GM23338 (cell line): Measurements from ENCODE around the gene DACH2.

Source experiments
- CREB1 ChIP-seq: fragments of 250-450 bp; sonication (Bioruptor Pico); IDR thresholded peaks from 2 replicates; pipeline ENCODE4 v1.5.0; 2020; ENCODE audit warnings: low read depth, mild to moderate bottlenecking, moderate library complexity
- EZH2 ChIP-seq: fragments of 200-600 bp; sonication (generic); IDR thresholded peaks from one replicate; pipeline ENCODE4 v1.8.0; 2017; ENCODE audit warnings: antibody characterized with exemption, mild to moderate bottlenecking, low read depth; ENCODE audit not compliant: unreplicated experiment
- EZH2phosphoT487 ChIP-seq: fragments of 200-600 bp; sonication (generic); IDR thresholded peaks from one replicate; pipeline ENCODE4 v1.8.1; 2018; ENCODE audit warnings: antibody characterized with exemption; ENCODE audit not compliant: unreplicated experiment
- JUNB ChIP-seq: IDR thresholded peaks from one replicate; pipeline ENCODE4 v1.6.1; 2016; ENCODE audit warnings: antibody characterized with exemption; ENCODE audit not compliant: unreplicated experiment
- POLR2AphosphoS5 ChIP-seq: IDR thresholded peaks from 2 replicates; pipeline ENCODE4 v1.6.1; 2016; ENCODE audit warnings: antibody characterized with exemption, low read depth
- ZNF331 ChIP-seq: fragments of 250-450 bp; sonication (Bioruptor Pico); IDR thresholded peaks from 2 replicates; pipeline ENCODE4 v1.5.0; 2020; ENCODE audit warnings: low read depth, mild to moderate bottlenecking, moderate library complexity
- TF ChIP-seq, protein P1 (sequence below), 2 experiments: fragments of 200-600 bp in 1 of 2; sonication (generic) in 1 of 2; conservative IDR thresholded peaks; 2 replicates each; pipeline versions ENCODE4 v1.5.1 to v1.6.1; 2016 to 2017; ENCODE audit warnings: antibody characterized with exemption in 2 of 2, low read depth in 2 of 2, mild to moderate bottlenecking in 2 of 2, moderate library complexity in 1 of 2
- TF ChIP-seq, protein P2 (sequence below): IDR thresholded peaks from one replicate; pipeline ENCODE4 v1.6.1; 2018; ENCODE audit warnings: antibody characterized with exemption; ENCODE audit not compliant: unreplicated experiment

DNA sequence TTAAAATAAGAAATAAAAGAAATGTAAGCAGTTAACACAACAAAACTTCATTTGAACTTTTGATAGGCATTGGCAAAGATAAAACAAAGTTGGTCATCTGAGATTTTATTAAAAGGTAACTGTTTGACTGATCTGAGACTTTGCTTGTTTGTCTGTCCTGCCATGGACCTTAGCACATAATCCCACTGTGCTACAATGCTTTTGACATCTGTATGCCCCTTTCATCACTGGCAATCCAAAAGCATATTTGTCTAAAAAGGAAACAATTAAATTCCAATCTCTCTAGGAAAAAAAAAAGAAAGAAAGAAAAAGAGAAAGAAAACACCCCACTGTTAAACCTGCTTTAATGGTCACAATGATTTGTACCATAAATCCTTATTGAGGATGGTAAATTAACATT is 231.0 kb downstream of the DACH2 start:
- TF ChIP-seq EZH2: no peak
- TF ChIP-seq JUNB: no peak
- TF ChIP-seq CREB1 (CRISPR knock-in tag): no peak
- TF ChIP-seq, protein P1, sequence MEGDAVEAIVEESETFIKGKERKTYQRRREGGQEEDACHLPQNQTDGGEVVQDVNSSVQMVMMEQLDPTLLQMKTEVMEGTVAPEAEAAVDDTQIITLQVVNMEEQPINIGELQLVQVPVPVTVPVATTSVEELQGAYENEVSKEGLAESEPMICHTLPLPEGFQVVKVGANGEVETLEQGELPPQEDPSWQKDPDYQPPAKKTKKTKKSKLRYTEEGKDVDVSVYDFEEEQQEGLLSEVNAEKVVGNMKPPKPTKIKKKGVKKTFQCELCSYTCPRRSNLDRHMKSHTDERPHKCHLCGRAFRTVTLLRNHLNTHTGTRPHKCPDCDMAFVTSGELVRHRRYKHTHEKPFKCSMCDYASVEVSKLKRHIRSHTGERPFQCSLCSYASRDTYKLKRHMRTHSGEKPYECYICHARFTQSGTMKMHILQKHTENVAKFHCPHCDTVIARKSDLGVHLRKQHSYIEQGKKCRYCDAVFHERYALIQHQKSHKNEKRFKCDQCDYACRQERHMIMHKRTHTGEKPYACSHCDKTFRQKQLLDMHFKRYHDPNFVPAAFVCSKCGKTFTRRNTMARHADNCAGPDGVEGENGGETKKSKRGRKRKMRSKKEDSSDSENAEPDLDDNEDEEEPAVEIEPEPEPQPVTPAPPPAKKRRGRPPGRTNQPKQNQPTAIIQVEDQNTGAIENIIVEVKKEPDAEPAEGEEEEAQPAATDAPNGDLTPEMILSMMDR (conservative IDR thresholded peaks at IDR 0.05; ENCODE audit: low read depth in 2 of 2): no peak
- TF ChIP-seq POLR2AphosphoS5: no peak
- TF ChIP-seq ZNF331 (CRISPR knock-in tag): no peak
- TF ChIP-seq, protein P2, sequence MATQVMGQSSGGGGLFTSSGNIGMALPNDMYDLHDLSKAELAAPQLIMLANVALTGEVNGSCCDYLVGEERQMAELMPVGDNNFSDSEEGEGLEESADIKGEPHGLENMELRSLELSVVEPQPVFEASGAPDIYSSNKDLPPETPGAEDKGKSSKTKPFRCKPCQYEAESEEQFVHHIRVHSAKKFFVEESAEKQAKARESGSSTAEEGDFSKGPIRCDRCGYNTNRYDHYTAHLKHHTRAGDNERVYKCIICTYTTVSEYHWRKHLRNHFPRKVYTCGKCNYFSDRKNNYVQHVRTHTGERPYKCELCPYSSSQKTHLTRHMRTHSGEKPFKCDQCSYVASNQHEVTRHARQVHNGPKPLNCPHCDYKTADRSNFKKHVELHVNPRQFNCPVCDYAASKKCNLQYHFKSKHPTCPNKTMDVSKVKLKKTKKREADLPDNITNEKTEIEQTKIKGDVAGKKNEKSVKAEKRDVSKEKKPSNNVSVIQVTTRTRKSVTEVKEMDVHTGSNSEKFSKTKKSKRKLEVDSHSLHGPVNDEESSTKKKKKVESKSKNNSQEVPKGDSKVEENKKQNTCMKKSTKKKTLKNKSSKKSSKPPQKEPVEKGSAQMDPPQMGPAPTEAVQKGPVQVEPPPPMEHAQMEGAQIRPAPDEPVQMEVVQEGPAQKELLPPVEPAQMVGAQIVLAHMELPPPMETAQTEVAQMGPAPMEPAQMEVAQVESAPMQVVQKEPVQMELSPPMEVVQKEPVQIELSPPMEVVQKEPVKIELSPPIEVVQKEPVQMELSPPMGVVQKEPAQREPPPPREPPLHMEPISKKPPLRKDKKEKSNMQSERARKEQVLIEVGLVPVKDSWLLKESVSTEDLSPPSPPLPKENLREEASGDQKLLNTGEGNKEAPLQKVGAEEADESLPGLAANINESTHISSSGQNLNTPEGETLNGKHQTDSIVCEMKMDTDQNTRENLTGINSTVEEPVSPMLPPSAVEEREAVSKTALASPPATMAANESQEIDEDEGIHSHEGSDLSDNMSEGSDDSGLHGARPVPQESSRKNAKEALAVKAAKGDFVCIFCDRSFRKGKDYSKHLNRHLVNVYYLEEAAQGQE: no peak
- no peak for TF ChIP-seq EZH2phosphoT487
